Fibroblast of peridontal ligament (primary cell): ENCODE results near the gene ARMC8.
"Not testable (repeated sequence)": the region's sequence is repeated elsewhere in the genome, so short reads cannot be mapped to it uniquely, and the experiment has no call there.

ENCODE experiments used
- DNase-seq: peaks from one replicate; pipeline ENCODE4 v3.0.0-alpha.2; 2010; ENCODE audit errors: extremely low read depth

The ARMC8 gene, protein sequence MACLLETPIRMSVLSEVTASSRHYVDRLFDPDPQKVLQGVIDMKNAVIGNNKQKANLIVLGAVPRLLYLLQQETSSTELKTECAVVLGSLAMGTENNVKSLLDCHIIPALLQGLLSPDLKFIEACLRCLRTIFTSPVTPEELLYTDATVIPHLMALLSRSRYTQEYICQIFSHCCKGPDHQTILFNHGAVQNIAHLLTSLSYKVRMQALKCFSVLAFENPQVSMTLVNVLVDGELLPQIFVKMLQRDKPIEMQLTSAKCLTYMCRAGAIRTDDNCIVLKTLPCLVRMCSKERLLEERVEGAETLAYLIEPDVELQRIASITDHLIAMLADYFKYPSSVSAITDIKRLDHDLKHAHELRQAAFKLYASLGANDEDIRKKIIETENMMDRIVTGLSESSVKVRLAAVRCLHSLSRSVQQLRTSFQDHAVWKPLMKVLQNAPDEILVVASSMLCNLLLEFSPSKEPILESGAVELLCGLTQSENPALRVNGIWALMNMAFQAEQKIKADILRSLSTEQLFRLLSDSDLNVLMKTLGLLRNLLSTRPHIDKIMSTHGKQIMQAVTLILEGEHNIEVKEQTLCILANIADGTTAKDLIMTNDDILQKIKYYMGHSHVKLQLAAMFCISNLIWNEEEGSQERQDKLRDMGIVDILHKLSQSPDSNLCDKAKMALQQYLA

DNA sequence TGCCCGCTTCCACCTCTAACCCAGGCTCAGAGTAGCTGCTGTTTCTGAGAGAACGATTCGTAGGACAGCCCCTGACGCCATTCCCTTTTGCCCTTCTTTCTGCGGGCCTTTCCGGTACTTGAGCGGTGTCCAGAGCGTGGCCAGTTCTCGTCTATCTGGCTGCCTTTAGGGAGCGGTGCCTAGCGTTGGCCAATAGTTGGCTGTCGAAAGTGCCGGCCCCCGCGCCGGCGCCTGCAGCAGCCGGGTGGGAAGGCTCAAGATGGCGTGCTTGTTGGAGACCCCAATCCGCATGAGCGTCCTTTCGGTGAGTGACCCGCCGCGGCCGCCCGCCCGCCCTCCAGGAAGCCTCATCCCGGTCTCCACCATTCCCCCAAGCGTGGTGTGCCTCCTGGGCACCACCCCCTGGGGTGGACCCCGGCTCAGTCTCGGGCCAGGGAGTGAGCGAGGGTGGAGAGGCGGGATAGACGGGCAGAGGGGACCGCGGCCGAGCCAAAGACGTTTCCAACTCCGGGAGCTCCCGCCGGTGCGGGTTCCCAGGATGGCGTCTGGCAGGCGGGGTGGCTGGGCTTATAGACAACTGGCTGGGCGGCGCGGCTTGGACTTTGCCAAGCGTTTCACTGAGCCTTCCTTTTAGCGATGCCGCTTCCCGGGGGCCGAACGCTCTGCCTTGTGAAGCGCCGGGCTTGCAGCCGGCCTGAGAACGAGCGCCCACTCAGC lies at the start of gene ARMC8:
Gene ARMC8 (plus strand): TSS at position 6 of the 717 bp plus-strand sequence. CDS start 254 bp downstream, at position 260.
- DNase-seq, result peak; percentile 85

DNA sequence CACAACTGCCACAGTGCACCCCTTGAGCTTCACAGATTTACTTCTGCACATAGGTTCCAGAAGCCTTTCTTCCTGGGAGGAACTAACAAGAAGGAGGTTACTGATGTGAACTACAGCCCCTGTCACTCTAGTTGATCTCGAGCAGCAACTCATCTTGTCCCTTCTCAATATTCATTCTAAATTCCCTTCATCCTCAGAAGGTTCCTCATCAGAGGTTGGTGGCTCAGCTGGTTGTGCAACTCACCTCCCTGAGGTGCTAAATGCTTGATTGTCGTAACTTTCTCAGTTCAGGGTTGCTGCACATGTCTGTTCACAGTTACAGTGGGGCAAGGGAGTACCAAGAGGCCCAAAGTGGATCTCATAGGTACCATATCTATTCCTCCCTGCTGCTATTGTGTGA lies 49.2 kb upstream of the ARMC8 start:
- no peak for DNase-seq

DNA sequence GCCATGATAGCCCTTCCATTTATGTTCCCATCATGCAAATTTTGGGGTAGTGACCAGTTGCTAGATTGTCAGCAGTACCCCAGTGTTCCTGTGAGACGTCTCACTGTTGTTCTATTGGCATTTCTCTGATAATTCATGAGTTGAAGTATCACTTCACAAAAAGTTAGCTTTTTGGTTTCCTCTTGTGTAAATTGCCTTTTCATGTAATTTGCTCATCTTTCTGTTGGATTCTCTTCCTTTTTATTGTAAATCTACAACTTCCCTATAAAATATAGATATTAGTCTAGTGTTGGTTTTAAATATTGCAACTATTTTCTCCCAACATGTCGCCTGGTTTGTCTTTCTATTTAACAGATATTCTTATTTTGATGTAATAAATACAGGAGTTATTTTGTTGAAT lies 47.4 kb upstream of the ARMC8 start:
- no peak for DNase-seq

DNA sequence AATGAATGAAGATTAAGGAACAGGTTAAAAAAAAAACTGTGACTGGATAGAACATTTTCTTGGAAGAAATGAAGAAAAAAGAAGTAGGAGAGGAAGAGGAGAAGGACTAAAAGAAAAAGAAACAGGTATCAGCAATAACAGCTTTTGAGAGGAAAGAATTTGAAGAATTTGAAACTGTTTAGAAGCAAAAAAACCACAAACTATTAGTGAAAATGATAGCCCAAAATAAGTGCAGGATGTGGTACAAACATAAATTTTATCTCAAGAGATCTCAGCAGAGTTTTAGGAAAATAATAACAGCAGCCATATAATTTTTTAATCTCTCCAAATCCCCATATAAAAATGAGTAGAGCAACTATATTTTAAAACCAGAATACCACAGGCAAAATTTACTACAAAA lies 46.2 kb upstream of the ARMC8 start:
- no peak for DNase-seq

DNA sequence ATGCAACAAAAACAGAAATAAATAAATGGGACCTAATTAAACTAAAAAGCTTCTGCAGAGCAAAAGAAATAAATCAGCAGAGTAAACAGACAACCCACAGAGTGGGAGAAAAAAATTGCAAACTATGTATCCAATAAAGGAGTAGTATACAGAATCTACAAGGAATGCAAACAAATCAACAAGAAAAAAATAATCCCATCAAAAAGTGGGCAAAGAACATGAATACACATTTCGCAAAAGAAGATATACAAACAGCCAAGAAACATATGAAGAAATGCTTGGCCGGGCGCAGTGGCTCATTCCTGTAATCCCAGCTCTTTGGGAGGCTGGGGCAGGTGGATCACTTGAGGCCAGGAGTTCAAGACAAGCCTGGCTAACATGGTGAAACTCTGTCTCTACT lies 44.9 kb upstream of the ARMC8 start:
- not testable (repeated sequence) for DNase-seq

DNA sequence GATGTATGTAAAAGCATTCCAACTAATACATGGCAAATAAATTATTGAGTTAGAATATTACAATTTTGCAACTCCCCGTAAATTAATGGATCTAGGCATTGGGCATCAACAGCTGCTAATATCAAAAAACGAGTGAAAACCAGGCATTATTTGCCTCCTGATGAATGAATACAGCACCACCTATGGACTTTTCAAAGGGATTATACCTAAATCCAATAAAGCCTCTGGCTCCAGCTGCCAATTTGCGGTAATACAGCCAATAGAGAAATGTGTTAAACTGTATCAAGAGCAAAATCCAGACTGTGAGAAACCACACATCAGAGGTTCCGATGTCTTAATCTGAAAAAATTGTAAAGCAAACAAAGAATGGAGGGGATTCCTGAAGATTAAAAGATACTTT lies 38.6 kb upstream of the ARMC8 start:
- DNase-seq, result no peak

DNA sequence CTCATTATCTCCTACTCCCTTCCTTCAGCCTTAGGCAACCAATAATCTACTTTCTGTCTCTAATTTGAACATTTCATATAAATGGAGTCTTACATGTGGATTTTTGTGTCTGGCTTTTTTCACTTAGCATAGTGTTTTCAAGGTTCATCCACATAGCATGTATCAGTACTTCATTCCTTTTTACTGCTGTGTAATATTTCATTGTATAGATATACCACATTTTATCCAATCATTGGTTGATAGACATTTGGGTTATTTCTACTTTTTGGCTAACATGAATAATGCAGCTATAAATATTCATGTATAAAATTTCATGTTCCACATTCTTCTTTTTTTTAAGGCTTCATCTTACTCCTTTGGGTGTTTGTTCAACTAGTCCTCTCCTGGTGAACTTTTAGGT lies 32.6 kb upstream of the ARMC8 start:
- no peak for DNase-seq

DNA sequence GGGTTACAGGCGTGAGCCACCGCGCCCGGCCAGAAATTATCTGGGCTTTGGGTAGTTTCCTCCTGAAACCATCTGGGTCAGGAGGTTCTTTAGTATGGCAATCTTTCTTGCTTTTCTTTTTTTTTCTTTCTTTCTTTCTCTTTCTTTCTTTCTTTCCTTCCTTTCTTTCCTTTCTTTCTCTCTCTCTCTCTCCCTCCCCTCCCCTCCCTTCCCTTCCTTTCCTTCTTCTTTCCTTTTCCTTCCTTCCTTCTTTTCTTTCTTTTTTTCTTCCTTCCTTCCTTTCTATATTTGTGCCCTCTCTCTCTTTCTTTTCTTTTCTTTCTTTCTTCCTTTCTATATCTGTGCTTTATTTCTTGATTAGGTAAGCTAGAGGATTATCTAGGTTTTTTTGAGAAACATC lies 29.4 kb upstream of the ARMC8 start:
- DNase-seq, result no peak

DNA sequence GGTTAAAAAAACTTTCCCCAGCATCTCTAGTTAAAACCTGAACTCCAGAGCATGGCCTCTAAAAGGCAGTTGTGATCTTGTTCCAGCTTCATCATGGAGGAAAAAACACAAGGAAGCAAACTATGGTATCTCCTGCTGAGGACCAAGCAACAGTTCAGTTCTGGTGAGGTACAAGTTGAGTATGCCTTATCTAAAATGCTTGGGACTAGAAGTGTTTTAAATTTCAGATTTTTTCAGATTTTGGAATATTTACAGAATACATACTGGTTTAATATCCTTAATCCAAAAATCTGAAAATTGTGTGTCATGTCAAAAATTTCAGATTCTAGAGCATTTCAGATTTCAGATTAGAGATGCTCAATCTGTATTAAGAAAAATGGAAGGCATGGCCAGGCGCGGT lies 22.0 kb upstream of the ARMC8 start:
- no peak for DNase-seq

DNA sequence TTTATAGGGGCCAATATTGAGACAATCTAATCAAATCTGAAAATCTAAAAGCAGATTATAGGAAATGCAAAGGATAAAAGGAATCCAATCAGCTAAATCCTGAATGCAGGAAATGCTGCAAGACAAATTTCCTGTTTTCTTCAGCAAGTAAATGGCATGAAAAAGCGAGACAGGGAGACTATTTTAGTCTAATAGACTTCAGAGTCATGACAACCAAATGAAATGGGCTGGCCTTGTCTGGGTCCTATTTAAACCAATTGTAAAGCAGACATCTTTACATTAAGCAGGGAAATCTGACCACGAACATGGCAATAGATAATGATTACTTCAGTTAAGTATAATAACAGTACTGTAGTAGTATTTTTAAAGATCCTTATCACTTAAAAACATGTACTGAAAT lies 14.5 kb upstream of the ARMC8 start:
- no peak for DNase-seq

DNA sequence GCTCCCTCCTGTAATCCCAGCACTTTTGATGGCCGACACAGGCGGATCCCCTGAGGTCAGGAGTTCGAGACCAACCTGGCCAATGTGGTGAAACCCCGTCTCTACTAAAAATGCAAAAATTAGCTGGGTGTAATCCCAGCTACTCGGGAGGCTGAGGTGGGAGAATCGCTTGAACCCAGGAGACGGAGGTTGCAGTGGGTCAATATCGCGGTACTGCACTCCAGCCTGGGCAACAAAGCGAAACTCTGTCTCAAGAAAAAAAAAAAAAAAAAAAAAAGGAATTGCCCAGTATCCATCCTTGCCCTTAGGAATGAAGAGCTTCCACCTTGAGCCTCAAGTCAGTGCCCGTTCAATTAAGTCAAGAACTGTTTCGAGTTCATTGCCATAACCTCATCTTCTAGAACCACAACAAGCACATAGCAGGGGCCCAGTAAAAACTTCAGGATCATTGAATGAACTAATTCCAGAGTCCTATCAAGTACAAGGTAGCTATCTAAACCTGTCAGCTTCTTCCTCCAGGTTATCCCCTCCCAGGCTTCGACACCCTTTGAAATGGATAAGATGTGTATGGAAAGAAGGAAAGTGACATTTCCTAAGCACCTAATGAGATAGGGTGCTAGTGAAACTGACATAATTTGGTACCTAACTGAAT lies 13.2 kb upstream of the ARMC8 start:
- DNase-seq, result peak; percentile 13

DNA sequence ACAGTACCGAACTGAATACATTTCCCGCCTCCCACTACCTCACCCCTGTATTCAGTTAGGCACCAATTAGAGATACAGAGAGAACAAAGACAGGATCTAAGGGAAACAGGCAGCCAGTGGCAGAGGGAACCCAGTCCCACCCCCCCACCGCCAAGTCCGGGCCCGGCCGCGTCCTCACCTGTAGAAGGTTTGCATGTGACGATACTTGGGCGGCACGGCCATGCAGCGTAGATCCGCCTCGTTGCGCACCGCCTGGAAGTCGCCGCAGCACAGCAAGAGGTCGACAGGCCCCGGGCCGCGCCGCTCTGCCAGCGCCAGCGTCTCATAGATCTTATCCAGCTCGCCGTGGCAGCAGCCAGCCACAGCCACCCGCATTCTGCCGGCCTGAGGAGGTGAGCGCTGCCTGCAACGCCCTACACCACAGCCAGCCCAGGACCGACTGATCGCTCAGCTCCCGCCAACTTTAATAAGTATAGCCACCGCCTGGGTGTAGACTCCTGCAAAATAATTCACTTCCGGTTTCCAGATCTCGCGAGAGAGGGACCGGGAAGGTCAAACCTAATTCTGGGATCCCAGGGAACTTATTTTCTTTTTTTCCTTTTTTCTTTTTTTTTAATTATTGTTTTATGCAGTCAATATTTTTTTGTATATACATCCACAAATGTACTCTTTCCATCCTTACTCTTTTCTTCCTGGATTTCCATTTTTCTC lies 12.5 kb upstream of the ARMC8 start, which contains the start of gene DBR1:
Gene DBR1 (minus strand): TSS at position 501 of the 711 bp plus-strand sequence. CDS start 126 bp downstream, at position 375.
- peak; percentile 88 for DNase-seq

DNA sequence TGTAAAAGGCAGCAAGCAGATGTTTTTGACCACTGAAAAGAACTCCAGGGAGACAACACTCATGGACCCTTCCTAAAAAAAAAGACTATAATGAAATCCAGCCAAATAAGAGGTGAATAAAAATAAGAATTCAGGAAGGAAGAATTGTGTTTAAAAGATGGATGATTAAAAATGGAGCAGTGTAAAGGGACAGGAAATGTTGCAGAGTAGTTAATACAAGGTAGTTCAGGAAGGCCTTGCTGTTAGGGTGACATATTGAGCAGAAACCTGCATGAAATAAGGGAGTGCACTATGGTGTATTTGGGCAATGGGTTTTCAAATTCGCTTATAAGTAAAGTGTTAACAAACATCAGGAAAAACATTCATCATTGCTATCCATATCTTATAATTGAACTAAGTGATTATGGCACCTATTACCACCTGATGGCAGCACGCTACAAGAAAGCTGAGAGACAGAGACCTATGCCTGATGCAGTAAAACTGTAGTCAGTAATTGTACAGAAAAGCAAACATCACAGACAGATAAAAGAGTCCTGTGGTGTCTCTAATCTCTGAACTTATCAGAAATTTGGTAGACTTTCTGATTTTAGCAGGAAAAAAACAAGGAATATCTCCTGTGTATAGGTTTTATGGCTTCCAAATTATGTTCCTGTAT lies 6.6 kb upstream of the ARMC8 start:
- peak; percentile 29 for DNase-seq

DNA sequence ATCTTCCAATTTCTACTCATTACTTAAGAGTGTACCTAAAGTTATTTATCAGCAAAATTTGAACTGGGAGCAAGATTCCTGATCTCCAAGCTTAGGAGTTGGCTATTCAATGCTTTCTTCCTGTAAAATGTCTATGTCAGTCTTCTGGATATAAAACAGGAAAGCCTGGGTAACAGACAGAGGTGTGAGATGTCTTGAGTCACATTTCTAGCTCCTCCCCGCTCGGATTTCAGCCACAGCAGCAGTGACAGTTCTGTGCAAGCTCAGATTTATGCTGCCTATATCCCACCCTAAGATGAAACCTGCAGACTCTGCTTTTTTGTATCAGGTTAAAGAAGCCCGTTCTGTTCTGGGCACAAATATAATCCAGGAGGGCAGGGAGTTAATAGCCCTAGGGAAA lies 2.1 kb upstream of the ARMC8 start:
- no peak for DNase-seq

DNA sequence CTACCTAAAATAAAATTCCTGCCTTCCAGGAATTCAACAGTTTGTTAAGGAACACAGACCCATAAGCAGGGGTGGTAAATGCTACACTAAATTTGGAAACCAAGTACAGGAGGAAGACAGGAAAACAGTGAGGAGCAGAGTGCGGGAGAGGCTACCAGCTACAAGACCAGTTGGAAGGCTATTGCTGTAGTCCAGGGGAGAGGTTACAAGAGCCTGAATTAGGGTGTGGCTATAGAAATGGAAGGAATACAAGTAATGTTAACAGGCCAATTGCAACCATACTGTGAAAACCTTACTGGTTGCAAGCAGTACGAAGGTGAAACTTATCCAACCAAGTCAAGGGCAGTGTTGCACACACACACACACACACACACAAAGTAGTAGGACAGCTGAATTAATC lies 880 bp upstream of the ARMC8 start:
- peak; percentile 3 for DNase-seq

DNA sequence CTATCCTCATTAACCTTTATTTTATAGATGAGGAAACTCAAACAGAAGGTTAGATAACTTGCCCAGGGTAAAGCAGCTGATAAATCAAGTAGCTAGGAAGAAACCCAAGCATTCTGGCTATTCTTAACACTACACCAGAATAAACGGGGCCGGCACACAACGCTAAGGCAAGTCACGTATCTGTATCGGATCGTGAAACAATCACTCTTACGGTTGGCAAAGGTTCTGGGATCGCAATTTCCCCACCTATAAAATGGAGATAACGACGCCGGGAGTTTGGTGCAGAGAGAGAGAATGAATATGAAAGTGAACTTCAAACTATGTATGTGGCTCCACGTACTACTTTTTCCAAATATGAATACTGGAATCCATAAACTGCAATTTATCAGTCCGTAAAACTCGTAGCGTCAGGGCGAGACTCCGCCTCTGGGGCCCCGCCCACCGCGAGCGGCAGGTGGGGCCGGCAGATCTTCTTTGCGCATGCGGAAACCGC lies 252 bp upstream of the ARMC8 start:
- DNase-seq, result no peak

DNA sequence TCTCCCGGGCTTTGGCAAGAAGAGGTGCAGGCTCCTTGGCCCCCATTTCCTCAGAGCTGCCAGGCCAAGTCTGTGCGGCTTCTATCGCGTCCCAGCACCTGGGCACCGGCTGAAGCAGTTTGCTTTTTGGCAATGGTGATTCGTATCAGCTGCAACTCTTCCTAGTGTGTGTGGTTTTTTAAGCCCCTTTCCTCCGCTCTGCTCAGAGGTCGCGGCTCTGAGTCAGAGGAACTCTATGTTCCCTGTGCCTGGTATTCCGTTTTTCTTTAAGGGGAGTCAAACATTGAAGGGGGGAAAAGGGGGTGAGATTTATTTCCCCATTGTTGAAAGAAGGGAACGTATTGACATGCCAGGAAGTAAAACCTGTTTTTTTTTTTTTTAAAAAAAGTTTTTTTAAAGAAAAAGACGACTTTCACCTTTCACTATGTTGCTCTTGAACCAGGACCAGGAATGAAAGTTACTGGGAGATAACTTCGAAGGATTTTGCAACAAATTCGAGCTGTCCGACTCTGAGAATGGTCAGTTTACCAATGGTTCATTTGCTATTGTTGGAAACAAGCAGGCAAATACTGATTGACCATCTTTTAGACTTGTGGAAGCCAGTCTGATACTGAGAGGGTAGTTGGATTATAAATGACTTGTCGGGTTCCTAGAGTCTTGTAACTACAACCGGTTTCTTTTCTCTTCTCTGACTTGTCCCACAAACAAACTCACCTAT lies 1.1 kb downstream of the ARMC8 start:
- peak; percentile 33 for DNase-seq

DNA sequence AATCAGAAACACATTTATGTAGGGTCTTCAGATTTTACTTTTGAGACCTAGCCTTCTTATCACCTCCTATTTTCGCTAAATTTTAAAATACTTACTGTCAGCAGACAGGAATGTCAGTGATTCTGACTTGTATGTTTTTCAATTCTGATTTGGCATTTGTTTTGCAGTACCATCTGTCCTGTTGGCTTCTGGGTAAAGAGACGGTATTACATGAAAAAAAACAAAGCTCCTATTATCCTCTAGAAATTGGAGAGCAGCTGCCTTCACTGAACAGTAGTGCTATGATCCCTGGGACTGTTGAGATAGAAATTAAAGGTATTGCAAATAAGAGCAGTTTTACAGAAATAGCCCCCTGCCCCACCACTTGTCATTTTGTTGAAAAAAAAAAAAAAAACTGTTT lies 8.4 kb downstream of the ARMC8 start:
- no peak for DNase-seq

DNA sequence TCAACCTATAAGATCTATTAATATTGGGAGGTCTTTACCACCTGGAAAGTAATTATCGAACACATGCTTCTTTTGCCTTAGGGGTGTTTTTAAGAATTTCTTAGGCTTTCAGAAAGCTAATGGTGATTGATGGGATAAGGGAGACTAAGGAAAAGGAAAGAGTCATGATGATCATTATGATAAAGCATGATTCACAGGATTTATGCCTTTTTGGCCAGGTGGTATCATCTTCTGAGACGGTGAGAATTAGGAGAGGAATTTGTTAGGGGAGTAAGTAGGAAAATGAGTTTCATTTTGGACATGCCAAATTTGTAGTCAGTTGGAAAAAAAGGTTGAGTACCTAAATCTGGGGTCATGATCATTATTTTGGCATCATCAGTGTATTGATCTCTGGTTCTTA lies 8.9 kb downstream of the ARMC8 start:
- no peak for DNase-seq

DNA sequence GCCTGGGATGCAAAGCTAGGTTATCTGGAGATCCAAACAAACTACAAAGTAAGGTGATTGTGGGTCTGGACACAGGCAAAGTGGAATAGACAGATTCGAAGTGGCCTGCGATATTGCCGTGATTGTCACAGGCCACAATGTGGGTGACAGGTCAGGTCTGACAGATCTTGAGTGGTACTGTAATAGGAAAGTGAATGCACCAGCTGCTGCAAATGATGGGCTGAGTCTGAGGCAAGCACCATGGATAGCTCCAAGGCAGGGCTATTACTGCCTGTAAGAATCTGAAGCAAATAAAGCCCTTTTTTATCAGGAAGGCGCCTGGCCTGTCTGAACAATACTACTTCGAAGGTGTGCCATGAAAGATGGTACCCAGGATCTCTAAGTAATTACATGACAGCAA lies 10.0 kb downstream of the ARMC8 start:
- peak; percentile 37 for DNase-seq
